Mesenchymal stem cell (in vitro differentiated cells and primary cell): ENCODE results near the gene FOXF1.
A peak's percentile ranks its signal among the peaks of the same experiment; 100 is the strongest.

Experiments
- DNase-seq: peaks from one replicate; pipeline ENCODE4 v3.0.0-alpha.2; 2013
- H2AFZ ChIP-seq: one replicate; pipeline ENCODE4 v1.6.1; 2013; ENCODE audit warnings: low read depth, mild to moderate bottlenecking, control low read depth, inconsistent platforms, low read length, moderate library complexity
- H2AK5ac ChIP-seq: 2 replicates; pipeline ENCODE4 v1.6.1; 2013; ENCODE audit warnings: low read length, moderate library complexity, mild to moderate bottlenecking, inconsistent platforms; ENCODE audit not compliant: severe bottlenecking
- H2BK120ac ChIP-seq: one replicate; pipeline ENCODE4 v1.6.1; 2013; ENCODE audit warnings: low read depth, mild to moderate bottlenecking, inconsistent platforms, low read length, moderate library complexity
- H2BK12ac ChIP-seq, 2 experiments: one replicate each; pipeline ENCODE4 v1.6.1; 2013; ENCODE audit warnings: inconsistent platforms in 2 of 2, low read length in 2 of 2, mild to moderate bottlenecking in 2 of 2, moderate library complexity in 2 of 2, control low read depth in 1 of 2
- H2BK15ac ChIP-seq: one replicate; pipeline ENCODE4 v1.6.1; 2013; ENCODE audit warnings: mild to moderate bottlenecking, low read depth, inconsistent platforms; ENCODE audit not compliant: poor library complexity, severe bottlenecking
- H2BK5ac ChIP-seq: 2 replicates; pipeline ENCODE4 v1.6.1; 2013; ENCODE audit warnings: low read depth, mild to moderate bottlenecking, low read length, control low read depth, inconsistent platforms; ENCODE audit not compliant: poor library complexity, severe bottlenecking
- H3K14ac ChIP-seq, 2 experiments: one replicate each; pipeline ENCODE4 v1.6.1; 2013; ENCODE audit warnings: inconsistent platforms in 2 of 2, low read length in 2 of 2, control low read depth in 1 of 2, mild to moderate bottlenecking in 1 of 2, moderate library complexity in 1 of 2
- H3K18ac ChIP-seq, 2 experiments: one replicate each; pipeline ENCODE4 v1.6.1; 2013; ENCODE audit warnings: inconsistent platforms in 2 of 2, low read length in 2 of 2, control low read depth in 1 of 2, low read depth in 1 of 2, mild to moderate bottlenecking in 1 of 2
- H3K23ac ChIP-seq, 2 experiments: one replicate each; pipeline ENCODE4 v1.6.1; 2013; ENCODE audit warnings: inconsistent platforms in 2 of 2, low read length in 2 of 2, mild to moderate bottlenecking in 2 of 2, moderate library complexity in 2 of 2, control low read depth in 1 of 2
- H3K27ac ChIP-seq: 2 replicates; pipeline ENCODE4 v1.5.1; 2013; ENCODE audit warnings: mild to moderate bottlenecking, moderate library complexity, low read length, control low read depth, inconsistent platforms; ENCODE audit not compliant: poor library complexity, severe bottlenecking
- H3K27me3 ChIP-seq, 2 experiments: 2 replicates each; pipeline versions ENCODE4 v1.6.1 to v1.7.0; 2013; ENCODE audit warnings: low read length in 2 of 2, mild to moderate bottlenecking in 2 of 2, moderate library complexity in 2 of 2, control low read depth in 1 of 2, inconsistent platforms in 1 of 2; ENCODE audit not compliant: control insufficient read depth in 1 of 2, insufficient read depth in 1 of 2
- H3K36me3 ChIP-seq, 2 experiments: 2 replicates each; pipeline versions ENCODE4 v1.6.1 to v1.7.0; 2013; ENCODE audit warnings: low read length in 2 of 2, control low read depth in 1 of 2, inconsistent platforms in 1 of 2, low read depth in 1 of 2, mild to moderate bottlenecking in 1 of 2; ENCODE audit not compliant: insufficient read depth in 2 of 2, control insufficient read depth in 1 of 2
- H3K4ac ChIP-seq, 2 experiments: one replicate each; pipeline ENCODE4 v1.6.1; 2013; ENCODE audit warnings: inconsistent platforms in 2 of 2, low read length in 2 of 2, mild to moderate bottlenecking in 2 of 2, moderate library complexity in 2 of 2, control low read depth in 1 of 2, low read depth in 1 of 2
- H3K4me1 ChIP-seq: 2 replicates; pipeline ENCODE4 v1.6.1; 2013; ENCODE audit warnings: low read depth, low read length, control low read depth; ENCODE audit not compliant: control insufficient read depth, insufficient read depth
- H3K4me2 ChIP-seq: 2 replicates; pipeline ENCODE4 v1.6.1; 2013; ENCODE audit warnings: low read length, mild to moderate bottlenecking, inconsistent platforms; ENCODE audit not compliant: poor library complexity, severe bottlenecking
- H3K4me3 ChIP-seq, 2 experiments: 2 replicates each; pipeline versions ENCODE4 v1.5.1 to v1.7.0; 2013; ENCODE audit warnings: low read length in 2 of 2, mild to moderate bottlenecking in 2 of 2, control low read depth in 1 of 2, low read depth in 1 of 2; ENCODE audit not compliant: insufficient read depth in 1 of 2
- H3K79me1 ChIP-seq: replicated peaks from 2 replicates; pipeline ENCODE4 v1.6.1; 2013; ENCODE audit warnings: mild to moderate bottlenecking, control low read depth, low read length, inconsistent platforms; ENCODE audit not compliant: poor library complexity, severe bottlenecking
- H3K9ac ChIP-seq: 2 replicates; pipeline ENCODE4 v1.7.0; 2013; ENCODE audit warnings: mild to moderate bottlenecking, low read length, moderate library complexity
- H3K9me3 ChIP-seq: 2 replicates; pipeline ENCODE4 v1.7.0; 2013; ENCODE audit warnings: mild to moderate bottlenecking, low read length; ENCODE audit not compliant: control insufficient read depth
- H4K8ac ChIP-seq: one replicate; pipeline ENCODE4 v1.6.1; 2013; ENCODE audit warnings: inconsistent platforms, mild to moderate bottlenecking, low read length, moderate library complexity
- H4K91ac ChIP-seq: one replicate; pipeline ENCODE4 v1.6.1; 2013; ENCODE audit warnings: mild to moderate bottlenecking, low read length, inconsistent platforms
- WGBS: methylation state at CpG from one replicate; pipeline ENCODE4 v1.1.7; 2013; ENCODE audit warnings: mixed read lengths; 5-methylcytosine and 5-hydroxymethylcytosine counted together

FOXF1 gene

GRCh38 chr16:86512860-86513470, 2.6 kb downstream of the FOXF1 start:
- Histone ChIP-seq H3K4me2 (no peak overlapping the region), H3K4me1 (peaks cover 45% of the 10 kb centered on the region), H3K79me1 (no peaks in the 10 kb centered on the region), H4K91ac (peak overlapping the region; percentile 94), H2AFZ (no peak overlapping the region), H2BK120ac (peak overlapping the region; percentile 42), H3K9me3 (no peaks in the 10 kb centered on the region), H3K14ac (peak overlapping the region; percentile 79 to 100), H3K27ac (no peak overlapping the region), H2AK5ac (no peak overlapping the region), H3K27me3 (peaks cover 74 to 82% of the 10 kb centered on the region in 2 experiments), H2BK15ac (peak overlapping the region; percentile 84), H2BK12ac (peak overlapping the region; percentile 67 to 70), H3K4me3 (no peak overlapping the region), H3K18ac (peak overlapping the region; percentile 87 to 100), H3K23ac (peak overlapping the region; percentile 99 to 100), H2BK5ac (no peak overlapping the region), H4K8ac (peak overlapping the region; percentile 92), H3K4ac (peak overlapping the region; percentile 83 to 98), H3K9ac (no peak overlapping the region), H3K36me3 (no peaks in the 10 kb centered on the region)
- DNase-seq, result peak; percentile 71
- WGBS, result under 1% methylated on average over 23 of the region's 29 CpGs

- Histone ChIP-seq H3K23ac (no peak overlapping the region), H3K18ac (peak overlapping the region; percentile 46 to 73), H3K4me3 (no peak overlapping the region), H3K9me3 (no peaks in the 10 kb centered on the region), H4K91ac (no peak overlapping the region), H2BK5ac (no peak overlapping the region), H3K14ac (no peak overlapping the region), H2AFZ (no peak overlapping the region), H2BK120ac (peak overlapping the region; percentile 50), H3K36me3 (no peaks in the 10 kb centered on the region), H3K4ac (peak overlapping the region in 1 of 2 experiments; percentile 15), H3K27ac (no peak overlapping the region), H3K9ac (no peak overlapping the region), H3K79me1 (no peaks in the 10 kb centered on the region), H3K27me3 (peaks cover 77 to 81% of the 10 kb centered on the region in 2 experiments), H2BK12ac (no peak overlapping the region), H3K4me1 (peaks cover 39% of the 10 kb centered on the region), H4K8ac (no peak overlapping the region), H2AK5ac (no peak overlapping the region), H2BK15ac (no peak overlapping the region), H3K4me2 (peak overlapping the region; percentile 20)
- DNase-seq, result peak; percentile 60
- under 1% methylated on average over 27 of the region's 35 CpGs for WGBS
These were observed 3.3 kb downstream of the FOXF1 start for GRCh38 chr16:86513471-86514277.

GRCh38 chr16:86514481-86515376, 4.4 kb downstream of the FOXF1 start:
- no peak overlapping the region for H2AFZ ChIP-seq
- peak overlapping the region in 1 of 2 experiments; percentile 41 for H3K14ac ChIP-seq
- H3K18ac ChIP-seq, result peak overlapping the region in 1 of 2 experiments; percentile 98
- H3K4me1 ChIP-seq, result peaks cover 32% of the 10 kb centered on the region
- no peak overlapping the region for H2BK12ac ChIP-seq
- H3K27me3 ChIP-seq, result peaks cover 82 to 84% of the 10 kb centered on the region in 2 experiments
- no peak overlapping the region for H3K9ac ChIP-seq
- no peak overlapping the region for H4K91ac ChIP-seq
- DNase-seq, result peak; percentile 39
- H4K8ac ChIP-seq, result no peak overlapping the region
- peak overlapping the region in 1 of 2 experiments; percentile 98 for H3K4ac ChIP-seq
- no peak overlapping the region for H2AK5ac ChIP-seq
- no peaks in the 10 kb centered on the region for H3K79me1 ChIP-seq
- 0% methylated on average over 11 of the region's 18 CpGs for WGBS
- no peak overlapping the region for H2BK120ac ChIP-seq
- no peak overlapping the region for H2BK15ac ChIP-seq
- no peaks in the 10 kb centered on the region for H3K36me3 ChIP-seq
- H2BK5ac ChIP-seq, result no peak overlapping the region
- no peak overlapping the region for H3K27ac ChIP-seq
- H3K23ac ChIP-seq, result no peak overlapping the region
- H3K9me3 ChIP-seq, result no peaks in the 10 kb centered on the region
- H3K4me3 ChIP-seq, result no peak overlapping the region
- H3K4me2 ChIP-seq, result no peak overlapping the region
